ENCODE data around the gene NCOA3.
A peak's percentile ranks its signal among the peaks of the same experiment; 100 is the strongest.
"Not testable (repeated sequence)": the region's sequence is repeated elsewhere in the genome, so short reads cannot be mapped to it uniquely, and the experiment has no call there.

Gene NCOA3

GRCh38 chr20:47501482-47502270 is at the start of gene NCOA3:
Gene NCOA3 (plus strand): TSS chr20:47501887. CDS start chr20:47622248, 120,361 bp downstream.
- peak; percentile 91 to 92 for DNase-seq

- no peak for DNase-seq
Measured at GRCh38 chr20:47452736-47453161, 48.9 kb upstream of the NCOA3 start.

DNA sequence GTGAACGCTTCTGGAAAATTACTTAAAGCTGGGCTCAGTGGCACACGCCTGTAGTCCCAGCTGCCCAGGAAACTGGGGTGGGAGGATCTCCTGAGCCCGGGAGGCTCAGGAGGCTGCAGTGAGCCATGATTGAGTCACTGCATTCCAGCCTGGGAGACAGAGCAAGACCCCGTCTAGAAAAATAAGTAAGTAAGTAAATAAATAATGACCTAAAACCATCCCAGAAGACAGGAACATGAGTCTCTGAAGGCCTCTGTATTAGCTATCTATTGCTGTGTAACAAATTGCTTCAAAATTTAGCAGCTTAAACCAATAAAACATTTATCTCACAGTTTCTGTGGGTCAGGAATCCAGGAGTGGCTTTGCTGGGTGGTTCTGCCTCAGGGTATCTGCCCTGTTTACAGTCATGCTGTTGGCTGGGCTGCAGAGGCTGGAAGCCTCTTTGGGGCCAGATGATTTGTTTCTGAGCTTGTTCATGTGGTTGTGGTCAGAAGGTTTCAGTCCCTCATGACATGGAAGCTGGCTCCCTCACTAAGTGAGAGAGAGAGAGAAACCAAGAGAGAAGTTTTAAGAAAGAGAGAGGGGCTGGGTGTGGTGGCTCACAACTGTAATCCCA is 48.4 kb upstream of the NCOA3 start:
- DNase-seq, result peak; percentile 39 to 42

DNA sequence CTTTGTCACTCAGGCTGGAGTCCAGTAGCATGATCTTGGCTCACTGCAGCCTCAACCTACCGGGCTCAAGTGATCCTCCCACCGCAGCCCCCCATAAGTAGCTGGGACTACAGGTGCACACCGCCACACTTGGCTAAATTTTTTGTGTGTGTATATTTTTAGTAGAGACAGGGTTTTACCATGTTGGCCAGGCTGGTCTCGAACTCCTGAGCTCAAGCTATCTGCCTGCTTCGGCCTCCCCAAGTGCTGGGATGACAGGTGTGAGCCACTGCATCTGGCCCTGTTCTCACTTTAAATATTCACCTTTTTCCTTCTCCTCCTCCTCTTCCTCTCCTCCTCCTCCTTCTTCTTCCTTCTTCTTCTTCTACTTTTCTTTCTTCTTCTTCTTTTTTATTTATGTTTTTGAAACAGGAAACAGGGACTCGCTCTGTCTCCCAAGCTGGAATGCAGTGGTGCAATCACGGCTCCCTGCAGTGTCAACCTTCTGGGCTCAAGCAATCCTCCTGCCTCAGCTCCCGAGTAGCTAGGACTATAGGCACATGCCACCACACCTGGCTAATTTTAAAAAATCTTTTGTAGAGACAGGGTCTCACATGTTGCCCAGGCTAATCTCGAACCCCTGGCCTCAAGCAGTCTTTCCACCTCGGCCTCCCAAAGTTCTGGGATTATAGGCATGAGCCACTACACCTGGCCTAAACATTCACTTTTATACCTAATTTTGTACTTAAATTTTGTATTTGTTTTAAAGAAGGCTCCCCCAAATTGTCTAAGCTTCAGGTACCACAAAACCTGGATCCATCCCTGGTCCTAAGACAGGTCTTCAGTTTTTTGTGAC is 47.2 kb upstream of the NCOA3 start:
- DNase-seq, result no peak

- DNase-seq, result no peak
Measured at GRCh38 chr20:47455133-47456040, 46.3 kb upstream of the NCOA3 start.

DNA sequence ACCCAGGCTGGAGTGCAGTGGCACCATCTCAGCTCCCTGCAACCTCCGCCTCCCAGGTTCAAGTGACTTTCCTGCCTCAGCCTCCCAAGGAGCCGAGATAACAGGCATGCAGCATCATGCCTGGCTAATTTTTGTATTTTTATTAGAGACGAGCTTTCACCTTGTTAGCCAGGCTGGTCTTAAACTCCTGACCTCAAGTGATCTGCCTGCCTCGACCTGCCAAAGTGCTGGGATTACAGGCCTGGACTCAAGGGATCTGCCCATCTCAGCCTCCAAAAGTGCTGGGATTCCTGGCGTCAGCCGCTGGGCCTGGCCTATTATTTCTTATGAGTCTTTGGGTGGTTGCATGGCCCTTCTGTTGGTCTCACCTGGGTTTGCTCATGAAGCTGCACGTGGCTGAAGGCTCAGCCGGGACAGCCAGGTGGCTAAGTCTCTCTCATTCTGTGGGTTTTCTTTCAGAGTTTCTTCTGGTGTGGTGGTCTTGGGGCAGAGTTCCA is 45.6 kb upstream of the NCOA3 start:
- DNase-seq, result no peak

DNA sequence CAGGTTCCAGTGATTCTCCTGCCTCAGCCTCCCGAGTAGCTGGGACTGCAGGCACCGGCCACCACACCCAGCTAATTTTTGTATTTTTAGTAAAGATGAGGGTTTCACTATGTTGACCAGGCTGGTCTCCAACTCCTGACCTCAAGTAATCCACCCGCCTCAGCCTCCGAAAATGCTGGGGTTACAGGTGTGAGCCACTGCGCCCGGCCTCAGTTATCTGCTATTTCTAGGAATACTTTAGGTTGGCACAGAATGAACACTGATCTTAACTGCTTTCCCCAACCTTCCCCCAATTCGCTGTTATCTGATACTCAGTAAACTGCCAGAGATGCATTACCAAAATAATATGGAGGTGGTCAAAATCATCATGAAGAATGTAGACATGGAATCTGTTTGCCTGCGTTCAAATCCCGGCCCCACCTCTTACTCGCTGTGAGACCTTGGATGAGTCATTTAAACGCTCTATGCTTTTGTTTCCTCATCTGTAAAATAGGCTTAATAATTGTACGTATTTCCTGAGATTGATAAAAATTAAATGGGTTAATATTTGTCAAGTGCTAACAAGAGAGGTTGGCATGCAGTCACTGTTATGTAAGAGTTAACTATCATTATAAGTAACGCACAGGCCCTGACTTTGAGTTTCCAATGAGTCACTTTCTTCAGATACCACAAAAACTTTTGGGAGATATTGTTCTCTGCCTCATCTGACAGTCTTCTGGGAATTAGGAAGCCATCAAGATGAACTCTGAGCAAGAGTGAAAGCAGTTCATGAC is 44.5 kb upstream of the NCOA3 start:
- peak in 1 of 2 donors; percentile 17 for DNase-seq

DNA sequence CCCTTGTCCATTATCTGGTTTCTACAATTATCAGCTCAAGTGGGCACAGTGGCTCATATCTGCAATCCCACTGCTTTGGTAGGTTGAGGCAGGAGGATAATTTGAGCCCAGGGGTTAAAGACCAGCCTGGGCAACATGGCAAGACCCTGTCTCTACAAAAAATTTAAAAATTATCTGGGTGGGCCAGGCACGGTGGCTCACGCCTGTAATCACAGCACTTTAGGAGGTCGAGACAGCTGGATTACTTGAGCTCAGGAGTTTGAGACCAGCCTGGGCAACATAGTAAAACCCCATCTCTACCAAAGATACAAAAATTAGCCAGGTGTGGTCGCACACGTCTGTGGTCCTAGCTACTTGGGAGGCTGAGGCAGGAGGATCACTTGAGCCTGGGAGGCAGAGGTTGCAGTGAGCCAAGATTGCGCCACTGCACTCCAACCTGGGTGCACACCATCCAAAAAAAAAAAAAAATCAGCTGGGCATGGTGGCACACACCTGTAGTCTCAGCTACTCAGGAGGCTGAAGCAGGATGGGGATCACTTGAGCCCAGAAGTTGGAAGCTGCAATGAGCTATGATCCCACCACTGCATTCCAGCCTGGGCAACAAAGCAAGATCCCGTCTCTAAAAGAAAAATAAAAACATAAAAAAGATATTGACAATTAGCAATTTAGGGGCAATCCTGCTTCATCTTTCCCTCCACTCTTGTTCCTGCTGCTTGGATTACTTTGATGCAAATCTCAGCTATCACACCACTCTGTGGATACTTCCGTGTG is 43.2 kb upstream of the NCOA3 start:
- DNase-seq, result not testable (repeated sequence)

DNA sequence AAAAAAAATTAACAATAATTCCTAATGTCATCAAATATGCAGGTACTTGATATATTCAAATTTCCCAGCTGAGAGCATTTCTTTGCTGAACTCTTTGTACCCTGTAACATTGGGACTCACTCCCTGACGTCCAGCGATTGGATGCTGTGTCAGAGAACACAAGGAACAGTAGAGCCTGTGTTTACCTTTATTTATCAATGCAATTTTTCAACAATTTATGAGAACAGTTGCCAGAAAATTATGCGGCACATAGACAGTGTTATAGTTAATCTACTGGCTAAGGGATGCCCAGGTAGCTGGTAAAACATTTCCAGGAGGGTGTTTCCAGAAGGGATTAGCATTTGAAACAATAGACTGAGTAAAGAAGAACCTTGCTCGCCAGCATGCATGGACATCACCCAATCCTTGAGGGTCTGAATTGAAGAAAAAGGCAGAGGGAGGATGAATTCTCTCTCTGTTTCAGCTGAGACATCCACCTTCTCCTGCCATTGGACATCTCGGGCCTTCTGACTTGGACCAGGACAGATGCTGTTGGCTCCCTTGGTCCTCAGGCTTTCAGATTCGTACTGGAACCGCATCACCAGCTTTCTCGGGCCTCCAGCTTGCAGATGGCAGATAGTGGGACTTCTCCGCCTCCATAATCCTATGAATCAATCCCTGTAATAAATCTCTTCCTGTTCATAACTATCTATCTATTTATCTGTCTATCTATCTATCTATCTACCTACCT is 42.2 kb upstream of the NCOA3 start:
- no peak for DNase-seq

DNA sequence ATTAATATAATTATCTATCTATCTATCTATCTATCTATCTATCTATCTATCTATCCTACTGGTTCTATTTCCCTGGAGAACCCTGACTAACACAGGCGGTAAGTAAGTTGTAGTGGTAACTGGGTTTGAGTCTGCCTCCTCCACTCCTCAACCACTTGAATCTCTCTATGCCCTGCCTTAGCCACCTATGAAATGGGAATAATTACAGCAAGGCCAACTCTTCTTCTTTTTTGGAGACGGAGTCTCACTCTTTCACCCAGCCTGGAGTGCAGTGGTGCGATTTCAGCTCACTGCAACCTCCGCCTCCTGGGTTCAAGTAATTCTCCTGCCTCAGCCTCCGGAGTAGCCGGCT is 41.0 kb upstream of the NCOA3 start:
- DNase-seq, result not testable (repeated sequence)

GRCh38 chr20:47461120-47461685 is 40.5 kb upstream of the NCOA3 start:
- no peak for DNase-seq

DNA sequence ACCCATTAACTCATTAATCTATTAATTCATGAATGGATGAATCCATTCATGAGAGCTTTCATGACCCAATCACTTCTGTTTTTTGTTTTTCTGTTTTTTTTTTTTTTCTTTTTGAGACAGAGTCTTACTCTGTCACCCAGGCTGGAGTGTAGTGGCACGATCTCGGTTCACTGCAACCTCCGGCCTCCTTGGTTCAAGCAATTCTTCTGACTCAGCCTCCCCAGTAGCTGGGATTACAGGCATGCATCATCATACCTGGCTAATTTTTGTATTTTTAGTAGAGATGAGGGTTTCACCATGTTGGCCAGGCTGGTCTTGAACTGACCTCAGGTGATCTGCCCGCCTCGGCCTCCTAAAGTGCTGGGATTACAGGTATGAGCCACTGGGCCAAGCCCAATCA is 39.8 kb upstream of the NCOA3 start:
- DNase-seq, result not testable (repeated sequence)

DNA sequence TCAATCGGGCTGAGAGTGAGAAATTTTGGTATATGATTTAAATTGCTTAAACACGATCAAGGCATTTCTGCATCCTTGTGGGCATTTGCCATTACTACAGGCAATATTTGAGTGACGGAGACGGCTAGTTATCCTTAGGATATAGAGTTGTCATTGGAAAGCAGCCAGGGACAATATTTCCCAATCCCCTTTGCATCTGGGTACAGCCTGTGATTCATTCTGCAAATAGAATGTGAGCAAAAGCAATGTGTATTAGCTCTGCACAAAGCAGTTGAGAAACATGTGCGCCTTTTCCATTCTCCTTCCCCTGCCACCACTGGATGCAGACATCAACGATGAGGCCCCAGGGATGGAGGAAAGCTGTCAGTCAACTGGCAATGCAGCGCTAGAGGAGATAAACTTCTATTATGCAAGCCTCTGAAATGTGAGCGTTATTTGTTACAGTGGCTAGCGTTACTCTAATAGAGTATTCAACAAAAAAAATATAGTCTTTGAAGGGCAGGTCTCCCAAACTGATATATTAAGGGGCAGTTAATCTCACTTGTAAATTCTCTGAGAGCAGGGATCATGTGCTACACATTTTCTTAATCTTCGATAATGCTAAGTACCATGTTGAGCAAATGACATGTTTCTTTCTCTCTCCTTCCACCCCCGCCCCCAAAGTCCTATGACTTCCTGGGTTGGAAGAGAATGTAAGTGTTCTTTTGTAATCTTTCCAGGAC is 37.1 kb upstream of the NCOA3 start:
- no peak for DNase-seq

- DNase-seq, result no peak
Measured at GRCh38 chr20:47465335-47466090, 36.2 kb upstream of the NCOA3 start.

DNA sequence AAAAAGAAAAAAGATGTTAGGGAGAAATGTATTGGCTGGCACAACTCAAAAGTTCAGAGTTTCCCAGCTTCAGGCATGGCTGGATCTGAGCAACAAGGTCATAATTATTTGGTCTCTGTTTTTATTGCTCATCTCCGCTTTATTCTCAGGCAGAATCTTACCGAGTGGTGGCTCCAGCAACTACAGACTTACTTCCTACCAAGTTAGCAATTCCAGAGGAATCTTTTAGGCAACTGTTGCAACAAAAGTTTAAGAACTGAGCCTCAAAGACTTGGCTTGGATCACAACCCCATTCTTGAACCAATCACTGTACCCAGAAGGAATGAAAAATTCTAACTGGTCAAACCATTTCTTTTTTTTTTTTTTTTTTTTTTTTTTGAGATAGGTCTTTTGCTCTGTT is 35.5 kb upstream of the NCOA3 start:
- DNase-seq, result no peak

DNA sequence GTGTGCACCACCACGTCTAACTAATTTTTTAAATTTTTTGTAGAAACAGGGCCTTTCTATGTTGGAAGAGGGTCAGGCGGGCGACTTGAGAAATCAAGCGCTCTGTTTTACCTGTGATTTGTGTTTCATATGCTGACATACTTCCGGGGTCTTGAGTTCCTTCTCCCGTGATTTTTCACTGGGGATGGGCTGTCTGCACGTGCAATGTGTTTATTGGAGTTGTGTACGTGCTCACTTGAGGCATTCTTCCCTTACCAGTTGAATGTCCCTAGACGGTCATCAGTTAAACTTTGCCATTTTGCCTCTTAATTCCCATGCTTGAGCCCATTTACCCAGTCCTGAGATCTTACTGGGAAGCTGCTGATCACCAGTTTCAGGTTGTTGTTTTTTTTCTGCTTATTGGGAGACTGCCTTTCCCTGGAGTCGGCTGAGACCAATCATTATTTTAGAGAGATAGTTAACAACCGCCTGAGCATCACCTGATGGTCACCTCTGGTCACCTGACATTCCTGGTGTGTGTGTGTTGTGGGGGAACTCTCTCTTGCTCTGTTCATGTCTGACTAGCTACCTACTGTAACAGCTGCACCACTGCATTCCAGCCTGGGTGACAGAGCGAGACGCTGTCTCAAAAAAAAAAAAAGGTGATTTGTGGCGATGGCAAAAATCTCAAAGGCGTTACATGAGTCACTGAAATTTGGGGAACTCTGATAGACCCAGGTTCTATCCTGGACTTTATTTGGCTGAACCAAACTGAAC is 34.8 kb upstream of the NCOA3 start:
- DNase-seq, result no peak

- DNase-seq, result no peak
Measured at GRCh38 chr20:47468290-47469050, 33.2 kb upstream of the NCOA3 start.

Measured in stimulated activated CD4-positive, alpha-beta T cell treated with anti-CD3 and anti-CD28 coated beads, Interleukin-2, amount 100 ng/mL, for 48 hours (primary cell).